H1 (cell line): ENCODE data around the gene METTL8.

Source experiments
- BRCA1 ChIP-seq: IDR thresholded peaks from 2 replicates; pipeline ENCODE4 v1.6.1; 2012; ENCODE audit warnings: low read depth, low read length, improper control_type of control experiment
- EGR1 ChIP-seq: IDR thresholded peaks from 2 replicates; pipeline ENCODE4 v1.6.1; 2011; ENCODE audit warnings: low read depth, low read length, borderline replicate concordance
- POLR2A ChIP-seq, 2 experiments: IDR thresholded peaks; 1 replicate in 1 of 2; 2 replicates in 1 of 2; pipeline ENCODE4 v1.6.1; 2011; ENCODE audit warnings: low read depth in 2 of 2, low read length in 2 of 2, mild to moderate bottlenecking in 2 of 2; ENCODE audit errors: control extremely low read depth in 1 of 2
- POLR2AphosphoS5 ChIP-seq: IDR thresholded peaks from 2 replicates; pipeline ENCODE4 v1.6.1; 2011; ENCODE audit warnings: low read depth, low read length
- RAD21 ChIP-seq, 2 experiments: IDR thresholded peaks in 1 of 2; conservative IDR thresholded peaks in 1 of 2; 2 replicates each; pipeline ENCODE4 v1.6.1; 2011; ENCODE audit warnings: low read depth in 2 of 2, low read length in 2 of 2, improper control_type of control experiment in 1 of 2, inconsistent platforms in 1 of 2, mild to moderate bottlenecking in 1 of 2, moderate library complexity in 1 of 2
- YY1 ChIP-seq: IDR thresholded peaks from 2 replicates; pipeline ENCODE4 v1.6.1; 2011; ENCODE audit warnings: low read depth, mild to moderate bottlenecking, low read length
- TF ChIP-seq, protein P1 (sequence below), 3 experiments: IDR thresholded peaks; 1 replicate in 2 of 3; 2 replicates in 1 of 3; pipeline versions ENCODE4 v1.5.1 to v1.6.1; 2011; ENCODE audit warnings: low read length in 3 of 3, mild to moderate bottlenecking in 3 of 3, inconsistent platforms in 2 of 3, low read depth in 1 of 3, moderate library complexity in 1 of 3; ENCODE audit not compliant: insufficient read depth in 1 of 3; ENCODE audit errors: control extremely low read depth in 1 of 3

DNA sequence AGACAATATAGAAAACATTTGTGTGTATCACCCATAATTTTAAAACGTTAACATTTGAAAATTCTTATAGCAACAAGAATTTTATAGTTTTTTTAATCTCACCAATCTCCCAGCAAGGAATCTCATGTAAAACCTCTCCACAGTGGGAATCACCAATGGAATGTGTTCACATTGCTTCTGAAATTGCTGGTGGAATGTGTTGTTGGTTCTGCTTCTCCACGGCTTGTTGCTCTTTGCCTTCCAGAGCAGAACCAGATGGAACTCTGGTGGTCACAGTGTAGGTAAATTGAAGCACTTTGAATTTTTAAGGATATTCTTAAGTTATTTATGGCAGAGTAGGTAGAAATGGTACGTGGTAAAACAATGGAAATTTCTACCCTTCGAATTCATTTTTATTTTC lies 35.4 kb upstream of the METTL8 start:
- TF ChIP-seq BRCA1, result no peak
- TF ChIP-seq, protein P1, sequence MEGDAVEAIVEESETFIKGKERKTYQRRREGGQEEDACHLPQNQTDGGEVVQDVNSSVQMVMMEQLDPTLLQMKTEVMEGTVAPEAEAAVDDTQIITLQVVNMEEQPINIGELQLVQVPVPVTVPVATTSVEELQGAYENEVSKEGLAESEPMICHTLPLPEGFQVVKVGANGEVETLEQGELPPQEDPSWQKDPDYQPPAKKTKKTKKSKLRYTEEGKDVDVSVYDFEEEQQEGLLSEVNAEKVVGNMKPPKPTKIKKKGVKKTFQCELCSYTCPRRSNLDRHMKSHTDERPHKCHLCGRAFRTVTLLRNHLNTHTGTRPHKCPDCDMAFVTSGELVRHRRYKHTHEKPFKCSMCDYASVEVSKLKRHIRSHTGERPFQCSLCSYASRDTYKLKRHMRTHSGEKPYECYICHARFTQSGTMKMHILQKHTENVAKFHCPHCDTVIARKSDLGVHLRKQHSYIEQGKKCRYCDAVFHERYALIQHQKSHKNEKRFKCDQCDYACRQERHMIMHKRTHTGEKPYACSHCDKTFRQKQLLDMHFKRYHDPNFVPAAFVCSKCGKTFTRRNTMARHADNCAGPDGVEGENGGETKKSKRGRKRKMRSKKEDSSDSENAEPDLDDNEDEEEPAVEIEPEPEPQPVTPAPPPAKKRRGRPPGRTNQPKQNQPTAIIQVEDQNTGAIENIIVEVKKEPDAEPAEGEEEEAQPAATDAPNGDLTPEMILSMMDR (IDR thresholded peaks at IDR 0.05; ENCODE audit: control extremely low read depth in 1 of 3, insufficient read depth in 1 of 3, low read depth in 1 of 3, low read length in 3 of 3), result no peak
- TF ChIP-seq RAD21 (IDR thresholded peaks at IDR 0.05 in 1 of 2, conservative IDR thresholded peaks at IDR 0.05 in 1 of 2; ENCODE audit: low read depth in 2 of 2, low read length in 2 of 2), result no peak
- TF ChIP-seq EGR1, result no peak
- no peak for TF ChIP-seq YY1
- no peak for TF ChIP-seq POLR2A (IDR thresholded peaks at IDR 0.05; ENCODE audit: control extremely low read depth in 1 of 2, low read depth in 2 of 2, low read length in 2 of 2)
- no peak for TF ChIP-seq POLR2AphosphoS5
